Tibial nerve (tissue), 3 donors: ENCODE data around the gene SLC7A6.

Source experiments
- CTCF ChIP-seq, 5 experiments: fragments of 200-600 bp in 3 of 5; fragments of 450-650 bp in 2 of 5; sonication (generic) in 3 of 5; IDR thresholded peaks; one replicate each; pipeline ENCODE4 v1.5.1; 2016 to 2019; ENCODE audit warnings: antibody characterized with exemption in 5 of 5, mild to moderate bottlenecking in 3 of 5, moderate library complexity in 2 of 5
- POLR2A ChIP-seq, 2 donors: fragments of 450-650 bp; IDR thresholded peaks; one replicate each; pipeline ENCODE4 v1.6.1; 2017; ENCODE audit warnings: antibody characterized with exemption in 2 of 2, mild to moderate bottlenecking in 2 of 2, moderate library complexity in 2 of 2

GRCh38 chr16:68237243-68238028 lies 26.9 kb upstream of the SLC7A6 start:
- TF ChIP-seq POLR2A (IDR thresholded peaks at IDR 0.05) (peak; percentile 85 to 89), CTCF (IDR thresholded peaks at IDR 0.05) (peak in 2 of 5 experiments; percentile 25 to 33)
